Measurements from ENCODE around the gene SMC1B. TPM values are rescaled to one million over a fixed set of nuclear protein-coding genes. Genes with fewer than 3 reads are reported as not detected.

The SMC1B gene
- total and polyA plus RNA-seq, 10 donors = 0.06 to 0.12 (median 0.10) TPM; not detected in 7

DNA sequence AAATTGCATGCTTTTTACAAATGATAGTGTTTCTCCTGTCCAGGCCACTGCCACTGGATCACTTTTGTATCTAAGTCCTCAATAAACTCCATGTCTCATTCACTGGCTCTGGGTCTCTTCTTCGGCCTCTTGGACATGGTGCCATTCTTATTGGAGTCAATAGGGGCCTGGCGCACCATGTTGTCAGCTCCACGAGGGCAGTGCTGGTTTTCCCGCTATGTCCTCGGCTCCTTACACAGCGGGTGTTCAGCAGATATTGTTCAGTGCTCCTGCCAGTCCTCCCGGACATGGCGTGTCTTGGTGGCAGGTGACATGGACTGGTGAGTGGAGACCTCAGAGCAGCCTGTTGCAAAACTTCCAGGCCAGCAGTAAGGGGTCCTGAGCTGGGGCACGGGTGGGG lies 107.3 kb downstream of the SMC1B start:
- Histone ChIP-seq H3K4me1 (peaks cover 6 to 27% (median 19%) of the 10 kb centered on the region in 6 donors), H3K27me3 (replicated peaks in 1 of 7) (no peaks in the 10 kb centered on the region), H3K27ac (no peak overlapping the region), H3K4me3 (no peak overlapping the region), H3K9me3 (no peaks in the 10 kb centered on the region), H3K36me3 (no peaks in the 10 kb centered on the region)
- no peak for TF ChIP-seq POLR2AphosphoS5 (IDR thresholded peaks at IDR 0.05)
- no peak for TF ChIP-seq POLR2A (IDR thresholded peaks at IDR 0.05)
- TF ChIP-seq, protein P1, sequence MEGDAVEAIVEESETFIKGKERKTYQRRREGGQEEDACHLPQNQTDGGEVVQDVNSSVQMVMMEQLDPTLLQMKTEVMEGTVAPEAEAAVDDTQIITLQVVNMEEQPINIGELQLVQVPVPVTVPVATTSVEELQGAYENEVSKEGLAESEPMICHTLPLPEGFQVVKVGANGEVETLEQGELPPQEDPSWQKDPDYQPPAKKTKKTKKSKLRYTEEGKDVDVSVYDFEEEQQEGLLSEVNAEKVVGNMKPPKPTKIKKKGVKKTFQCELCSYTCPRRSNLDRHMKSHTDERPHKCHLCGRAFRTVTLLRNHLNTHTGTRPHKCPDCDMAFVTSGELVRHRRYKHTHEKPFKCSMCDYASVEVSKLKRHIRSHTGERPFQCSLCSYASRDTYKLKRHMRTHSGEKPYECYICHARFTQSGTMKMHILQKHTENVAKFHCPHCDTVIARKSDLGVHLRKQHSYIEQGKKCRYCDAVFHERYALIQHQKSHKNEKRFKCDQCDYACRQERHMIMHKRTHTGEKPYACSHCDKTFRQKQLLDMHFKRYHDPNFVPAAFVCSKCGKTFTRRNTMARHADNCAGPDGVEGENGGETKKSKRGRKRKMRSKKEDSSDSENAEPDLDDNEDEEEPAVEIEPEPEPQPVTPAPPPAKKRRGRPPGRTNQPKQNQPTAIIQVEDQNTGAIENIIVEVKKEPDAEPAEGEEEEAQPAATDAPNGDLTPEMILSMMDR (IDR thresholded peaks at IDR 0.05 in 8 of 11, conservative IDR thresholded peaks at IDR 0.05 in 3 of 11) = no peak
- 94 to 96% (median 95%) methylated on average over 9 of the region's 9 CpGs for WGBS, 5 donors
- intact Hi-C loops (cut with DNase I; ENCODE audit: low total_unique reads) = no loop called here
- DNase-seq = no peak

DNA sequence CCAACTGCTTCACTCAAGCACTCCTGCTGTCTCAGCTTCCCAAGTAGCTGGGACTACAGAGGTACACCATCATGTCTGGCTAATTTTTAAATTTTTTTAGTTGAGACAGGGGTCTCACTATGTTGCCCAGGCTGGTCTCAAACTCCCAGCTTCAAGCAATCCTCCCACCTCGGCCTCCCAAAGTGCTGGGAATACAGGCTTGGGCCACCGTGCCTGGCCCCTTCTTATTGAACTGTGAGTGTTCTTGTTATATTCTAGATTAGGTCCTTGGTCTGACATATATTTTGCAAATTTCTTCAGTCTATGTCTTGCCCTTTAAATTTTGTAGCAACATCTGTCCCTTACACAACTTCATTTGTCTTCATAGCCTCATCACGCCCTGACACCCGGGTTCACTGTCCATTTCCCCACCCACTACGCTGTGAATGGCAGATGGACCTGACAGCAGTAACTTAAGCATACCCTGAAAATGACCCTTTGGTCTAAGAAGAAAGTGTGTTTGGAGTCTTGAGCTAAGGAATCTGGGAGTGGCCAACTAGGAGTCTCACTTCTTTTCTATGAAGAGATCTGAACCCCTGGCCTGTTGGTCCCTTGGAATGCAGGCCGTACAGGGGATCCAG lies 107.8 kb downstream of the SMC1B start:
- intact Hi-C loops (cut with DNase I; ENCODE audit: low total_unique reads) = no loop called here
- 77 to 86% (median 80%) methylated on average over 6 of the region's 6 CpGs for WGBS, 5 donors
- no peak overlapping the region for H3K4me3 ChIP-seq

DNA sequence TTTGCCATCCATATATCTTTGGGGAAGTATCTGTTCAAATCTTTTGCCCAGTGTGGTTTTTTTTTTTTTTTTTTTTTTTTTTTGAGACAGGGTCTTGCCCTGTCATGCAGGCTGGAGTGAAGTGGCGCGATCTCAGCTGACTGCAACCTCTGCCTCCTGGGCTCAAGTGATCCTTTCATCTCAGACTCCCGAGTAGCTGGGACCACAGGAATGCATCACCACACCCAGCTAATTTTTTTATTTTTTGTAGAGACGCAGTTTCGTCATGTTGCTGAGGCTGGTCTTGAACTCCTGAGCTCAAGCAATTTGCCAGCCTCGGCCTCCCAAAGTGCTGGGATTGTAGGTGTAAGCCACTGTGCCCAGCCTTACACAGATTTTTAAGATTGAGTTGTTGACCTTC lies 108.4 kb downstream of the SMC1B start:
- H3K36me3 ChIP-seq = no peaks in the 10 kb centered on the region
- no peak overlapping the region for H3K27ac ChIP-seq
- H3K4me1 ChIP-seq = peaks cover 0 to 16% (median 10%) of the 10 kb centered on the region in 6 donors
- H3K4me3 ChIP-seq = no peak overlapping the region
- no peak for DNase-seq
- TF ChIP-seq, protein P1 (IDR thresholded peaks at IDR 0.05 in 8 of 11, conservative IDR thresholded peaks at IDR 0.05 in 3 of 11) = no peak
- TF ChIP-seq POLR2AphosphoS5 (IDR thresholded peaks at IDR 0.05) (no peak), POLR2A (IDR thresholded peaks at IDR 0.05) (no peak)
- no peaks in the 10 kb centered on the region for H3K27me3 ChIP-seq (replicated peaks in 1 of 7)
- H3K9me3 ChIP-seq = no peaks in the 10 kb centered on the region
- WGBS, 5 donors = 88 to 93% (median 92%) methylated on average over 6 of the region's 6 CpGs
- intact Hi-C loops (cut with DNase I; ENCODE audit: low total_unique reads) = no loop called here

More for the DNA sequence above, 107.8 kb downstream of the SMC1B start:
- Histone ChIP-seq H3K9me3 (no peaks in the 10 kb centered on the region), H3K27ac (no peak overlapping the region), H3K4me1 (peaks cover under 1 to 22% (median 13%) of the 10 kb centered on the region in 6 donors), H3K36me3 (no peaks in the 10 kb centered on the region), H3K27me3 (replicated peaks in 1 of 7) (no peaks in the 10 kb centered on the region)
- TF ChIP-seq POLR2AphosphoS5 (IDR thresholded peaks at IDR 0.05) (no peak), POLR2A (IDR thresholded peaks at IDR 0.05) (no peak)
- TF ChIP-seq, protein P1 (IDR thresholded peaks at IDR 0.05 in 8 of 11, conservative IDR thresholded peaks at IDR 0.05 in 3 of 11) = no peak
- no peak for DNase-seq

DNA sequence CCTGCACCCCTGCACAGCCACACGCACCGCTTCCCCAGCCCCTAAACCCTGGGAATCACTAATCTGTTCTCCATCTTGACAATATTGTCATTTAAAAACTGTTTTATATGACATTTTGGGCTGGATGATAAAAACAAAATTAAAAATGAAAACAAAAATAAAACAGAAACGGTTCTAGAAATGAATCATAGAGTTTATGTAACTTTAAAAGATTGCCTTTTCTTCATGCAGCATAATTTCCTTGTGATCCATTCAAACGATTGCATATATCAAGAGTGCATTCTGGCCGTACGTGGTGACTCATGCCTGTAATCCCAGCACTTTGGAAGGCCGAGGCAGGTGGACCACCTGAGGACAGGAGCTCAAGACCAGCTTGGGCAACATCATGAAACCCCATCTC lies 110.2 kb downstream of the SMC1B start:
- TF ChIP-seq POLR2AphosphoS5 (IDR thresholded peaks at IDR 0.05) = no peak
- TF ChIP-seq, protein P1 (IDR thresholded peaks at IDR 0.05 in 8 of 11, conservative IDR thresholded peaks at IDR 0.05 in 3 of 11) = no peak
- TF ChIP-seq POLR2A (IDR thresholded peaks at IDR 0.05) = no peak
- no peak overlapping the region for H3K4me3 ChIP-seq
- no peaks in the 10 kb centered on the region for H3K9me3 ChIP-seq
- H3K4me1 ChIP-seq = peaks cover 0 to 3% (median 0%) of the 10 kb centered on the region in 6 donors
- H3K27ac ChIP-seq = no peak overlapping the region
- no peak for DNase-seq
- H3K36me3 ChIP-seq = no peaks in the 10 kb centered on the region
- intact Hi-C loops (cut with DNase I; ENCODE audit: low total_unique reads) = no loop called here
- no peaks in the 10 kb centered on the region for H3K27me3 ChIP-seq (replicated peaks in 1 of 7)
- 68 to 78% (median 77%) methylated on average over 7 of the region's 7 CpGs for WGBS, 5 donors

All from spleen (tissue), 11 donors.